ENCODE data around the gene BCAP31. TPM values are rescaled to one million over a fixed set of nuclear protein-coding genes. Genes with fewer than 3 reads are reported as not detected.

BCAP31 gene
- total RNA-seq: 100 to 1,000 TPM in 3 of 10 donors, 10 to 100 TPM in 7; 70.2 to 140 (median 85.4) TPM
- polyA plus RNA-seq: 100 to 1,000 TPM in 1 of 2 donors, 10 to 100 TPM in 1; 82.2 to 164 TPM
- long read RNA-seq, donor 1, transcript BCAP31-207 (8 exons, 1,824 nt): minor isoform, 6 of 187 reads
- long read RNA-seq, donor 1, transcript BCAP31-201 (8 exons, 1,643 nt): major isoform, 164 of 187 reads
- long read RNA-seq, donor 1, partial matches to known transcripts: 4 of 187 reads
- long read RNA-seq, donor 1, other reads (novel, unspliced or antisense): 9 of 187 reads
- long read RNA-seq, donor 2, transcript BCAP31-201 (8 exons, 1,643 nt): major isoform, 125 of 140 reads
- long read RNA-seq, donor 2, partial matches to known transcripts: 6 of 140 reads
- long read RNA-seq, donor 2, other reads (novel, unspliced or antisense): 5 of 140 reads
- long read RNA-seq, donor 3, transcript BCAP31-201 (8 exons, 1,643 nt): major isoform, 299 of 334 reads
- long read RNA-seq, donor 3, transcript BCAP31-207 (8 exons, 1,824 nt): minor isoform, 5 of 334 reads
- long read RNA-seq, donor 3, partial matches to known transcripts: 14 of 334 reads
- long read RNA-seq, donor 3, other reads (novel, unspliced or antisense): 14 of 334 reads

GRCh38 chrX:153724252-153725038, at the start of gene BCAP31, which contains the start of gene ABCD1:
Gene BCAP31, minus strand, starts transcription at chrX:153724387. Its CDS starts 1,143 bp downstream, at chrX:153723244.
Gene ABCD1, plus strand, starts transcription at chrX:153724856. Its CDS starts 411 bp downstream, at chrX:153725267.
- 0% methylated on average over 17 to 46 of the region's 88 CpGs for WGBS, 2 donors

GRCh38 chrX:153773218-153773611, 49.0 kb upstream of the BCAP31 start:
- Histone ChIP-seq H3K27me3 (no peaks in the 10 kb centered on the region), H3K9me3 (no peaks in the 10 kb centered on the region), H3K4me1 (no peaks in the 10 kb centered on the region), H3K36me3 (no peaks in the 10 kb centered on the region), H3K4me3 (no peak overlapping the region), H3K27ac (no peak overlapping the region)
- ATAC-seq: no peak
- intact Hi-C loops (cut with DNase I): no loop called here
- no peak for DNase-seq
- TF ChIP-seq CTCF (IDR thresholded peaks at IDR 0.05): no peak
- 95 to 97% methylated on average over 20 to 23 of the region's 23 CpGs for WGBS, 2 donors

More at GRCh38 chrX:153724252-153725038, at the start of gene BCAP31, which contains the start of gene ABCD1:
- peak within 1 kb of the TSS; percentile 32 to 84 (median 76) for H3K4me3 ChIP-seq
- DNase-seq: peak; percentile 89 to 90
- H3K9me3 ChIP-seq: no peaks in the 10 kb centered on the region
- ATAC-seq: peak; percentile 81 to 89 (median 86)
- H3K27me3 ChIP-seq: peaks cover 0 to 10% (median 0%) of the 10 kb centered on the region in 7 donors
- H3K36me3 ChIP-seq: peaks cover 0 to 33% (median 0%) of the 10 kb centered on the region in 9 donors
- H3K4me1 ChIP-seq: peaks cover 0 to 55% (median 41%) of the 10 kb centered on the region in 9 donors
- H3K27ac ChIP-seq: peak within 1 kb of the TSS; percentile 81 to 94 (median 91)
- intact Hi-C loops (cut with DNase I): no loop called here
- no peak for TF ChIP-seq CTCF (IDR thresholded peaks at IDR 0.05)

- no peaks in the 10 kb centered on the region for H3K36me3 ChIP-seq
These were observed 48.4 kb upstream of the BCAP31 start for GRCh38 chrX:153772316-153773217.

More at GRCh38 chrX:153772316-153773217, 48.4 kb upstream of the BCAP31 start:
- H3K9me3 ChIP-seq: no peaks in the 10 kb centered on the region
- TF ChIP-seq CTCF (IDR thresholded peaks at IDR 0.05): no peak
- H3K27ac ChIP-seq: no peak overlapping the region
- intact Hi-C loops (cut with DNase I): no loop called here
- no peaks in the 10 kb centered on the region for H3K4me1 ChIP-seq
- DNase-seq: peak in 1 of 2 donors; percentile 3
- no peak overlapping the region for H3K4me3 ChIP-seq
- WGBS, 2 donors: 81 to 92% methylated on average over 12 to 21 of the region's 21 CpGs
- H3K27me3 ChIP-seq: no peaks in the 10 kb centered on the region
- no peak for ATAC-seq
